NCI-H510A treated with DMSO at 0.1 percent for 48 hours (cell line): ENCODE results near the gene DTD1.

Experiments
- DNase-seq: peaks from one replicate; lab custom pipeline; 2025; lab: John Stamatoyannopoulos, UW

The DTD1 gene

DNA sequence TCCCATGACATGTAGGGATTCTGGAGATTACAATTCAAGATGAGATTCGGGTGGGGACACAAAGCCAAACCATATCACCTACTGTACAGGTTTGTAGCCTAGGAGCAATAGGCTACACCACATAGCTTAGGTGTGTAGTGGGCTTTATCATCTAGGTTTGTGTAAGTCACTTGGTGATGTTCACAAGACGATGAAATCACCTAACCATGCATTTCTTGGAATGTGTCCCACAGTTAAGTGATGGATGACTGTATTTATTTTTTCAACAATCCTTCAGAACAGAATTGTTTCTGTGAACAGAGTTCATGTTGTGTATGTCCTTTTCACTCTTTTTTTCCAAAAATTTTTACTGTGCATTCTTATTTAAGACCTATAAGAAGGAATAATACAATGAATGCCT is 76.1 kb downstream of the DTD1 start:
- no peak for DNase-seq

DNA sequence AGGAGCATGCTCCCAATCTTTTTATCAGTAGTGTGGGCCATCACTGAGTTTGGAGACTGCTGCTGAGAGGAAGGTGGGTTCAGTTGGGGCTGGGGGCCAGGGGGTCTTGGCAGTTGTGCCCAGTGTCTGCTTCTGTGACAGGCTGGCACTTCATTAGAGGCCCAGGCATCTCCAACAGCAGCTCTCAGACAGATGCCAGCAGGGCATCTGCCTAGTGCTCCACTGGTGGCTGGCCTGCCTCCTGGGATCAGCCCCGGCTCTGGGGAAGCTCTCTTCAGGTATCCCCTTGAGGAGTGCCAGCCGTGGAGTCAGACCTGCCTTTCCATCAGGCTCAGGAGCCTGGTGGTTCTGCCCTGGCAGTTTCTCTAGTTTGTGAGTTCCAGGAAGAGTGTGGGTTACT is 77.3 kb downstream of the DTD1 start:
- DNase-seq: no peak

- peak; percentile 99 for DNase-seq
Observed at GRCh38 chr20:18666803-18667415, 79.1 kb downstream of the DTD1 start.

DNA sequence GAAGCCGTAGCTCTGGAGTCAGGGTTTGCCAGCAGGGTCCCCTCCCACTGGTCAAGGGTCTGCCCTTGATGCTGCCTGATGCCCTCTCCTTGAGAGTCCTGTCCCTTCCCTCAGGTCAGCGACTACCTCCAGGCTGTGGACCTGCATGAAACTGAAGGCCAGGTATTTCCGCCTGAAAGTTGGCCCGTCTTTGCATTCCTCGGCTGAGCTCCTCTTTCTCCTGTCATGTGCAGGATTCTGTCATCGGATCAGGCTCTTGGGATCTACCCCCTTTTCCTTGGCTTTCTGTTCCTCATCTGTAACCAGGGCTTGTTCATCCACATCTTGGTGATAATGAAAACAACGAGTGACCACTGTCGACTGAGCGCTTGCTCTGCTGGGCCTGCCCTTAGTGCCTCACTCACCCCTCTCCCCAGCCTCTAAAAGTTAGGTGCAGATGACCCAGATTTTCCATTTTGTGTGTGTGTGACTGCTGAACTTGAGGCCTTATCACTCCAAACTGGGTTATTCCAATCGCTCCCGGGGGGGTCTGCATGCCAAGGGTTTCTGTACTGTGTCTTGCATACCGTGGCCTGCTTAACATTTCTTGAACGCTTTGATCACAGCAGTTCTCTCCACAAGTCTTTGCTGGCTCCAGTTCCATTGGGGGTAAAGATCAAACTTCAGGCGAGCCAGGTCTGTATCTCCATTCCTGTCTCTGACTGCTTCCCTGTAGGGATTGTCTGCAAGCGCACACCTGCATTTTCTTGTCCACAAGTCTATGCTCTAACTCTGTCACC is 81.6 kb downstream of the DTD1 start:
- DNase-seq: no peak

- no peak for DNase-seq
Observed at GRCh38 chr20:18671203-18671710, 83.4 kb downstream of the DTD1 start.

DNA sequence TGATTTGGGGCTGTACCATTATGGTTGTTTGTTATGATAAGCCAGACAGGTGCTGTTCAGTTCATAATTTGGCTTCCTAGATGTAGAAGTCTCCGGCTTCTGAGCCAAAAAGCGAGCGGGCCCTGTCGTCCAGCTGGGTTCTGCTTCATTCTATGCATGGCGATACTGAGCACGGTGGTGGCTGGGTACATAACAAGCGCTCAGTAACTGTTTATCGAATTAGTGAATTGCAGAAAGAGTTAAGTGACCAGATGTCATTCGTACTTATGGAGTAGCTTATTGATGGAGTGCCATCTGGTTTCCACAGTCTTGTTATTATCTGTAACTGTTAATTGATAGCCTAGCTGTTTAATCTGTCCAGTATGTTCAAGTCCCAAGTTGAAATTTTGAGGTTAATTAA is 85.0 kb downstream of the DTD1 start:
- peak; percentile 59 for DNase-seq

DNA sequence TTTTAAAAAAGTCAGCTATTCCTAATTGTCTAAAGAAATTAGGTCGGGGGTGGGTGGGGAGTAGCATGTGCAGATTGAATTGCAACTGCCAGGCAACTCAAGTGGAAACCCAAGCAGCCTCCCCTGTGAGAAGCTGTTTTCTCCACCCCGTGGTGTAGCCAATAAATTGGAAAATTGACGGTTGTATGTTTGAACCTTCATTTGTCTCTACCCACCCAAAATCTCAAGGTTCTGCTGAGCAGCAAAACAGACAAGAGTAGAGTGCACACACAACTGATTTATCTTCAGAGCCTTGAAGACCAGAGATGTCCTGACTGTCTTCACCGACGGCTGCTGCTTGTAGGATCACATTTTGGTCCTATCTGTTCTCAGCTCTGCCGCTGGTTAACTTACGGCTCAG is 88.5 kb downstream of the DTD1 start:
- peak; percentile 77 for DNase-seq

DNA sequence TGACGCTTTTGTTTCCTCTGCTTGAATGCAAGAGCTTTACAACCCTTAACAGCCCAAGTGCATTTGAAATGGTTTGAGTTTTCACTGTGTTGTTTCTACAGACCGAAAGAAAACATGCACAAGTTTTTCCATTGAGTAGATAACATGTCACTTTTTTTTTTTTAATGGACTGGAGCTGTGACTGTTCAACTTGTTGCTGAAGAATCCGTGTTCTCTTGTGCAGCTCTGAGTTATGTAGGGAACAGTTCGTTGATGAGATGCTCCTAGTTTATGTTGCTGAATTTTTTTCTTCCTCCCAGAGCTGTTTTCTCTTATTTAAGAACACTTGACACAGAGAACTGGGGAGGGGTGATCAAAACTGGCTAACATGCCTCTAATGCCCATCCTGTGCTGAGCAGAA is 89.3 kb downstream of the DTD1 start:
- DNase-seq: peak; percentile 82

- DNase-seq: peak; percentile 83
Observed at GRCh38 chr20:18678549-18679419, 90.9 kb downstream of the DTD1 start.

- DNase-seq: no peak
Observed at GRCh38 chr20:18683839-18684238, 96.0 kb downstream of the DTD1 start.

- DNase-seq: no peak
Observed at GRCh38 chr20:18684775-18685174, 96.9 kb downstream of the DTD1 start.

DNA sequence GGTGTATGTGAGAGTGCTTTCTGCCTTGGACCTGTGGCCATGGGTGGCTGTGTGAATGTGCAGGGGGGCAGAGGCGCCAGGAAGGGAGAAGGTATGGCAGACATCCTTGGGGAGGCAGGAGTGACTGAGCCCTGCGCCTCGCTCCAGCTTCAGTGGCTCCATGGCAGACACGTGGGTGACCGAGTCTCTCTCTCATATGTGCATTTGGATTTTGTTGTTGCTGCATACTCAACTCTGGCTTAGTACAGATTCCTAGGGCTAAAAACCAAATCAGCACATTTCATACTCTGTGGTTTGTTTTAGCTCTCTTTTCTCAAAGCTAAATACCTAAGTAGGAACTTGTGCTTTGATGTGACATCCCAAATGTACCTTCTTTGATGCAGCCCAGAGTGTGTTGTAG is 97.6 kb downstream of the DTD1 start:
- no peak for DNase-seq

DNA sequence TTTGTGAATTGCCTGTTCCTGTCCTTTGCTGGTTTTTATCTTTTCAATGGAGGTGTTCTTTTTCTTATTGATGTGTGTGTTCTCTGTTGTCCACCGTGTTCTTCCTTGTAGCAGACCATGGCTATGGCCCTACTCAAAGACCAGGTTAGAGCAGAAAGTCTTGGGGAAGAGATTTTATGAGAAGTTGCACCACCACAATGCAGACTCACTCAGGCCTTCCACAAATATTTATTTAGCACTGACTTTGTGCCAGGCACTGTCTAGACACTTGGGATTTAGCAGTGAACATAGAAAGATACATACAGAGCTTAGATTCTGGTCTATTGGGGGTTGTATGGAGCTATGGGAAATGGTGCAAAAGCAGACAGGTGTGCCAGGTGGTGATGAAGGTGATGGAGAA is 98.8 kb downstream of the DTD1 start:
- no peak for DNase-seq

GRCh38 chr20:18688676-18689075 is 100.8 kb downstream of the DTD1 start:
- DNase-seq: no peak

GRCh38 chr20:18689557-18689956 is 101.7 kb downstream of the DTD1 start:
- DNase-seq: no peak

GRCh38 chr20:18692447-18692846 is 104.6 kb downstream of the DTD1 start:
- no peak for DNase-seq

- no peak for DNase-seq
Observed at GRCh38 chr20:18694071-18694470, 106.2 kb downstream of the DTD1 start.

DNA sequence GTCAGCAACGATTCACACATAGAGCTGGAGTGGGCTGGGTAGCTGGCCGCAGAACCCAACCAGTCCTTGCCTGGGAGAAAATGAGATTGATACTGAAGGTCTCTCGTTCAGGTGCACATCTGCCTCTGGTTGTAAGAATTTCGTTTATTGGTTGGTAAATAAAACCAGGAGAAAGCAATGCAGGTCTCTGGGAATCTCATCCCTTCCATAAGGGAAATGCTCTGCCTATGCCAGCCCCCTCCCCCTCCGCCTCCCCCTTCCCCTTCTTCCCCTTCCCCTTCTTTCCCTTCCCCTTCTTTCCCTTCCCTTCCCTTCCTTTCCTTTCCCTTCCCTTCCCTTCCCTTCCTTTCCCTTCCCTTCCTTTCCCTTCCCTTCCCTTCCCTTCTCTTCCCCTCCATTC is 107.3 kb downstream of the DTD1 start:
- no peak for DNase-seq

DNA sequence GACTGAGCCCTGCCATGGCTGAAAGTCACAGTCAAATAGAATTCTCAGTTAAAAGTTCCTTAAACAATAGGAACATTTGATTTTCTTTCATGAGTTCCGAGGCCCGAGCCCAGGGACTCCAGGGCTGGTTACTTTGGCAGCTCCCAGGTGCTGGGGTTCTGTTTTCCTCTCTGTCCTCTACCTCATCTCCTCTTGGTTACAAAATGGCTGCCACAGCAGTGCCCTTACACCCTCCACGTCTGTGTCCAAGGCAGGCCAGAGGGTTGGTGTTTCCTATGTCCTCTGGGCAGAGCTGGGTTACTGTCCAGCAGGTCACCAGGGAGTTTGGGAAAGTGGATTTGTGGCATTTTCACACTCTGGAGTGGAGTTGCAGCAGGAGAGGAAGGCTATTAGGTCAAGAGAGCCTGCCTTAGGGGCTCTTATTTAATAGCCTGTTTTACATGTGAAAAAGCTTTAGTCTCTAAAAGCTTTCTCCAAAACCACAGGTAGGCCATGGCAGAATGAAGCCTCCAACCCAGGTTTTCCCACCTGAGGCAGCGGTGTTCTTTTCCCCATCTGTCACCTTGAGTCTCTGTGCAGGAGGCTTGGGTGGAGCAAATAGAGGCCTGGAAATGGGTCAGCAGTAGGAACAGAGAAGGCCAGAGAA is 111.0 kb downstream of the DTD1 start:
- no peak for DNase-seq

GRCh38 chr20:18701969-18702368 is 114.1 kb downstream of the DTD1 start:
- no peak for DNase-seq

GRCh38 chr20:18702736-18703135 is 114.9 kb downstream of the DTD1 start:
- DNase-seq: no peak

- DNase-seq: no peak
Observed at GRCh38 chr20:18705490-18705889, 117.6 kb downstream of the DTD1 start.
